Esophagus muscularis mucosa (tissue), 4 donors: Measurements from ENCODE around the gene AQP6. TPM values are rescaled to one million over a fixed set of nuclear protein-coding genes. Genes with fewer than 3 reads are reported as not detected.

Experiments
- DNase-seq: peaks from one replicate; pipeline ENCODE4 v3.0.0-alpha.2; 2017; ENCODE audit errors: extremely low spot score
- H3K27ac ChIP-seq, 4 donors: fragments of 200-600 bp; sonication (generic); replicated peaks in 1 of 4; 1 replicate in 3 of 4; 2 replicates in 1 of 4; pipeline ENCODE4 v1.5.1; 2016 to 2019; ENCODE audit warnings: mild to moderate bottlenecking in 1 of 4
- H3K27me3 ChIP-seq, 4 donors: fragments of 200-600 bp; sonication (generic); one replicate each; pipeline versions ENCODE4 v1.5.1 to v1.6.0; 2016 to 2019
- H3K36me3 ChIP-seq, 4 donors: fragments of 200-600 bp; sonication (generic); one replicate each; pipeline ENCODE4 v1.5.1; 2016 to 2019
- H3K4me1 ChIP-seq, 4 donors: fragments of 200-600 bp; sonication (generic); one replicate each; pipeline ENCODE4 v1.5.1; 2016 to 2019
- H3K4me3 ChIP-seq, 4 donors: fragments of 200-600 bp; sonication (generic); 1 replicate in 2 of 4; 2 replicates in 2 of 4; pipeline ENCODE4 v1.5.1; 2016 to 2019; ENCODE audit warnings: mild to moderate bottlenecking in 4 of 4, moderate library complexity in 1 of 4
- H3K9me3 ChIP-seq, 4 donors: fragments of 200-600 bp; sonication (generic); 1 replicate in 3 of 4; 2 replicates in 1 of 4; pipeline ENCODE4 v1.5.1; 2016 to 2019
- CTCF ChIP-seq, 3 experiments: fragments of 200-600 bp in 2 of 3; fragments of 450-650 bp in 1 of 3; sonication (generic) in 2 of 3; IDR thresholded peaks; one replicate each; pipeline ENCODE4 v1.5.1; 2017 to 2019; ENCODE audit warnings: antibody characterized with exemption in 3 of 3, mild to moderate bottlenecking in 2 of 3, moderate library complexity in 1 of 3
- EP300 ChIP-seq: sonication (generic); formaldehyde crosslinking; IDR thresholded peaks from one replicate; pipeline ENCODE4 v1.6.1; 2017; ENCODE audit warnings: antibody characterized with exemption
- POLR2A ChIP-seq: fragments of 450-650 bp; IDR thresholded peaks from one replicate; pipeline ENCODE4 v1.6.1; 2017; ENCODE audit warnings: antibody characterized with exemption, moderate library complexity, mild to moderate bottlenecking, low read depth
- POLR2AphosphoS5 ChIP-seq, 2 donors: sonication (generic); formaldehyde crosslinking; IDR thresholded peaks; one replicate each; pipeline ENCODE4 v1.6.1; 2017; ENCODE audit warnings: antibody characterized with exemption in 2 of 2
- WGBS: methylation state at CpG from one replicate; pipeline ENCODE4 v1.1.5; 2018; 5-methylcytosine and 5-hydroxymethylcytosine counted together
- intact Hi-C: fragments of 100-400 bp; cut with DNase I; formaldehyde crosslinking; loops from one replicate; pipeline ENCODE4 v1.15.1; 2023
- total RNA-seq, 4 donors: library from RNA; depleted of rRNA; stranded (reverse); fragments of >200 nt; gene quantifications; one replicate each; pipeline versions ENCODE4 v1.1.0 to v1.2.1, GENCODE V29; 2016

The AQP6 gene
- total RNA-seq, 4 donors from 2014 or later, result 0.11 TPM; not detected in 3

- Histone ChIP-seq H3K36me3 (no peaks in the 10 kb centered on the region), H3K4me3 (no peak overlapping the region), H3K27ac (no peak overlapping the region), H3K27me3 (no peaks in the 10 kb centered on the region), H3K4me1 (peaks cover 10 to 31% (median 21%) of the 10 kb centered on the region in 4 donors), H3K9me3 (no peaks in the 10 kb centered on the region)
- TF ChIP-seq POLR2A, result no peak
- TF ChIP-seq CTCF (IDR thresholded peaks at IDR 0.05), result no peak
- TF ChIP-seq EP300, result no peak
- no peak for TF ChIP-seq POLR2AphosphoS5 (IDR thresholded peaks at IDR 0.05)
- intact Hi-C loops, result loop anchor here (5.0 kb wide), 1 partner anchor 44 kb away; no protein-coding TSS in a partner anchor
- DNase-seq, result no peak
- WGBS, result 97% methylated on average over 1 of the region's 1 CpG
These were observed 50.2 kb downstream of the AQP6 start for GRCh38 chr12:50022903-50023302.

- WGBS, result 83% methylated on average over 8 of the region's 8 CpGs
- Histone ChIP-seq H3K9me3 (no peaks in the 10 kb centered on the region), H3K4me3 (peak overlapping the region in 2 of 4 donors; percentile 70 to 78), H3K27ac (no peak overlapping the region), H3K4me1 (peaks cover 7 to 25% (median 13%) of the 10 kb centered on the region in 4 donors), H3K36me3 (no peaks in the 10 kb centered on the region), H3K27me3 (no peaks in the 10 kb centered on the region)
- DNase-seq, result no peak
- intact Hi-C loops, result loop anchor here (5.0 kb wide), 1 partner anchor 43 kb away; no protein-coding TSS in a partner anchor
- TF ChIP-seq EP300 (no peak), POLR2A (no peak), POLR2AphosphoS5 (IDR thresholded peaks at IDR 0.05) (no peak)
These were observed 51.5 kb downstream of the AQP6 start for GRCh38 chr12:50024227-50024626.

- 1% methylated on average over 16 of the region's 16 CpGs for WGBS
- peak overlapping the region; percentile 62 to 65 (median 64) for H3K27ac ChIP-seq
These were observed 52.0 kb downstream of the AQP6 start for GRCh38 chr12:50024805-50025186.

GRCh38 chr12:50025187-50026059 is 52.7 kb downstream of the AQP6 start, which contains the start of gene RACGAP1:
RACGAP1 (minus strand) TSS chr12:50025494; CDS start chr12:50016715, 8,779 bp downstream.
- H3K4me3 ChIP-seq, result peak within 1 kb of the TSS; percentile 70 to 83 (median 75)
- peak; percentile 98 for DNase-seq
- H3K36me3 ChIP-seq, result no peaks in the 10 kb centered on the region
- no peaks in the 10 kb centered on the region for H3K9me3 ChIP-seq
- peak within 1 kb of the TSS; percentile 62 to 65 (median 64) for H3K27ac ChIP-seq
- no peaks in the 10 kb centered on the region for H3K27me3 ChIP-seq
- H3K4me1 ChIP-seq, result peaks cover 6 to 25% (median 13%) of the 10 kb centered on the region in 4 donors
- TF ChIP-seq POLR2AphosphoS5 (IDR thresholded peaks at IDR 0.05) (peak; percentile 70 to 94), CTCF (IDR thresholded peaks at IDR 0.05) (peak in 1 of 3 experiments; percentile 27), POLR2A (no peak)
- 7% methylated on average over 36 of the region's 47 CpGs for WGBS
- intact Hi-C loops, result no loop called here

More at GRCh38 chr12:50024805-50025186, 52.0 kb downstream of the AQP6 start:
- intact Hi-C loops, result loop anchor here (5.0 kb wide), 1 partner anchor 43 kb away; no protein-coding TSS in a partner anchor
- TF ChIP-seq POLR2AphosphoS5 (IDR thresholded peaks at IDR 0.05) (no peak), EP300 (no peak), CTCF (IDR thresholded peaks at IDR 0.05) (no peak), POLR2A (no peak)
- peak overlapping the region; percentile 70 to 83 (median 75) for H3K4me3 ChIP-seq
- H3K4me1 ChIP-seq, result peaks cover 6 to 25% (median 13%) of the 10 kb centered on the region in 4 donors
- H3K27me3 ChIP-seq, result no peaks in the 10 kb centered on the region
- H3K36me3 ChIP-seq, result no peaks in the 10 kb centered on the region
- no peaks in the 10 kb centered on the region for H3K9me3 ChIP-seq
- no peak for DNase-seq

- H3K27me3 ChIP-seq, result peaks cover 0 to 4% (median 0%) of the 10 kb centered on the region in 4 donors
- no peak overlapping the region for H3K4me3 ChIP-seq
- 88% methylated on average over 3 of the region's 3 CpGs for WGBS
- no peaks in the 10 kb centered on the region for H3K9me3 ChIP-seq
- H3K36me3 ChIP-seq, result no peaks in the 10 kb centered on the region
- TF ChIP-seq CTCF (IDR thresholded peaks at IDR 0.05), result no peak
- no peak for TF ChIP-seq EP300
- no peak for TF ChIP-seq POLR2AphosphoS5 (IDR thresholded peaks at IDR 0.05)
- TF ChIP-seq POLR2A, result no peak
- DNase-seq, result peak; percentile 45
- H3K4me1 ChIP-seq, result peaks cover 6 to 15% (median 12%) of the 10 kb centered on the region in 4 donors
- intact Hi-C loops, result no loop called here
- H3K27ac ChIP-seq, result no peak overlapping the region
These were observed 53.9 kb downstream of the AQP6 start for GRCh38 chr12:50026691-50027090.
